Retina (tissue), 1 donor: ENCODE results near the gene ZIC4.

Experiments
- DNase-seq: peaks from one replicate; pipeline ENCODE4 v3.0.0-alpha.2; 2016

ZIC4 gene

GRCh38 chr3:147389717-147390116 lies 16.6 kb downstream of the ZIC4 start:
- DNase-seq, result peak; percentile 38

GRCh38 chr3:147388700-147389580 lies 17.4 kb downstream of the ZIC4 start:
- peak; percentile 73 for DNase-seq

GRCh38 chr3:147387885-147388699 lies 18.3 kb downstream of the ZIC4 start:
- peak; percentile 69 for DNase-seq

- DNase-seq, result peak; percentile 39
Observed at GRCh38 chr3:147387291-147387884, 19.0 kb downstream of the ZIC4 start.

GRCh38 chr3:147385059-147386012 lies 21.0 kb downstream of the ZIC4 start:
- no peak for DNase-seq

- peak; percentile 65 for DNase-seq
Observed at GRCh38 chr3:147384210-147385058, 21.9 kb downstream of the ZIC4 start.

GRCh38 chr3:147383617-147384016 lies 22.7 kb downstream of the ZIC4 start:
- no peak for DNase-seq

GRCh38 chr3:147381596-147381995 lies 24.7 kb downstream of the ZIC4 start:
- DNase-seq, result no peak

GRCh38 chr3:147380977-147381376 lies 25.4 kb downstream of the ZIC4 start:
- DNase-seq, result no peak

- peak; percentile 54 for DNase-seq
Observed at GRCh38 chr3:147380387-147380951, 25.9 kb downstream of the ZIC4 start.

GRCh38 chr3:147379651-147380050 lies 26.7 kb downstream of the ZIC4 start:
- no peak for DNase-seq

- DNase-seq, result peak; percentile 68
Observed at GRCh38 chr3:147377412-147378367, 28.7 kb downstream of the ZIC4 start.

- no peak for DNase-seq
Observed at GRCh38 chr3:147373301-147373700, 33.0 kb downstream of the ZIC4 start.

GRCh38 chr3:147372525-147373027 lies 33.8 kb downstream of the ZIC4 start:
- DNase-seq, result peak; percentile 52

- peak; percentile 28 for DNase-seq
Observed at GRCh38 chr3:147371771-147372340, 34.5 kb downstream of the ZIC4 start.

GRCh38 chr3:147371140-147371539 lies 35.2 kb downstream of the ZIC4 start:
- no peak for DNase-seq

GRCh38 chr3:147370349-147370748 lies 36.0 kb downstream of the ZIC4 start:
- DNase-seq, result peak; percentile 68

- DNase-seq, result peak; percentile 83
Observed at GRCh38 chr3:147369661-147370123, 36.7 kb downstream of the ZIC4 start.

- peak; percentile 66 for DNase-seq
Observed at GRCh38 chr3:147369231-147369630, 37.1 kb downstream of the ZIC4 start.
